DOHH2 (cell line): Measurements from ENCODE around the gene TRPM2.

Experiments used
- H3F3A ChIP-seq: fragments of 200-600 bp; sonication (generic), shearing (Covaris generic); 2 replicates; pipeline ENCODE4 v1.6.0; 2016; ENCODE audit warnings: antibody characterized with exemption, mild to moderate bottlenecking; ENCODE audit not compliant: control insufficient read depth, insufficient read depth
- H3K27ac ChIP-seq: fragments of 200-600 bp; sonication (generic); 2 replicates; pipeline ENCODE4 v1.5.1; 2014; ENCODE audit warnings: low read depth, mild to moderate bottlenecking, low read length, moderate library complexity
- H3K27me3 ChIP-seq: fragments of 200-600 bp; sonication (generic); 2 replicates; pipeline ENCODE4 v1.6.1; 2014; ENCODE audit warnings: mild to moderate bottlenecking, low read length, mixed read lengths; ENCODE audit not compliant: control insufficient read depth
- H3K36me3 ChIP-seq: fragments of 200-600 bp; sonication (generic); 2 replicates; pipeline ENCODE4 v1.6.1; 2014; ENCODE audit warnings: mild to moderate bottlenecking, low read length, moderate library complexity, mixed read lengths; ENCODE audit not compliant: control insufficient read depth
- H3K4me1 ChIP-seq: fragments of 200-600 bp; sonication (generic); 2 replicates; pipeline ENCODE4 v1.6.1; 2014; ENCODE audit warnings: mild to moderate bottlenecking, low read length, mixed read lengths; ENCODE audit not compliant: control insufficient read depth
- H3K4me2 ChIP-seq: fragments of 200-600 bp; sonication (generic); 2 replicates; pipeline ENCODE4 v1.6.0; 2014; ENCODE audit warnings: mild to moderate bottlenecking, low read length, moderate library complexity
- H3K4me3 ChIP-seq: fragments of 200-600 bp; sonication (generic); 2 replicates; pipeline ENCODE4 v1.5.1; 2014; ENCODE audit warnings: mild to moderate bottlenecking, low read length, mixed read lengths
- H3K79me2 ChIP-seq: fragments of 200-600 bp; sonication (generic); 2 replicates; pipeline ENCODE4 v1.6.1; 2014; ENCODE audit warnings: mild to moderate bottlenecking, low read length, mixed read lengths; ENCODE audit not compliant: control insufficient read depth
- H3K9me2 ChIP-seq: fragments of 200-600 bp; sonication (generic); replicated peaks from 2 replicates; pipeline ENCODE4 v1.6.1; 2014; ENCODE audit warnings: mild to moderate bottlenecking, low read length, mixed read lengths; ENCODE audit not compliant: control insufficient read depth
- H3K9me3 ChIP-seq: fragments of 200-600 bp; sonication (generic); 2 replicates; pipeline ENCODE4 v1.6.1; 2014; ENCODE audit warnings: antibody characterized with exemption, low read length, mixed read lengths; ENCODE audit not compliant: control insufficient read depth, insufficient read depth
- H4K20me1 ChIP-seq: fragments of 200-600 bp; sonication (generic); 2 replicates; pipeline ENCODE4 v1.6.0; 2014; ENCODE audit warnings: low read depth, mild to moderate bottlenecking, antibody characterized with exemption, low read length, moderate library complexity; ENCODE audit not compliant: control insufficient read depth, insufficient read depth
- EZH2phosphoT487 ChIP-seq: fragments of 200-600 bp; sonication (generic); IDR thresholded peaks from 2 replicates; pipeline ENCODE4 v1.6.1; 2017; ENCODE audit warnings: borderline replicate concordance, mild to moderate bottlenecking, antibody characterized with exemption, low read length, moderate library complexity, mixed read lengths
- TF ChIP-seq, protein P1 (sequence below): fragments of 200-600 bp; sonication (generic); IDR thresholded peaks from one replicate; pipeline ENCODE4 v1.5.1; 2014; ENCODE audit warnings: antibody characterized with exemption, mild to moderate bottlenecking, low read depth, low read length; ENCODE audit not compliant: poor library complexity, severe bottlenecking

TRPM2 gene

GRCh38 chr21:44374601-44375280, 21.3 kb downstream of the TRPM2 start:
- H3K9me3 ChIP-seq, result peaks cover 9% of the 10 kb centered on the region; the same call in 1 of the 2 replicates
- no peaks in the 10 kb centered on the region for H3F3A ChIP-seq
- H3K9me2 ChIP-seq, result no peaks in the 10 kb centered on the region
- H3K4me2 ChIP-seq, result no peak overlapping the region
- no peaks in the 10 kb centered on the region for H3K36me3 ChIP-seq
- no peaks in the 10 kb centered on the region for H3K79me2 ChIP-seq
- no peaks in the 10 kb centered on the region for H3K4me1 ChIP-seq
- TF ChIP-seq, protein P1, sequence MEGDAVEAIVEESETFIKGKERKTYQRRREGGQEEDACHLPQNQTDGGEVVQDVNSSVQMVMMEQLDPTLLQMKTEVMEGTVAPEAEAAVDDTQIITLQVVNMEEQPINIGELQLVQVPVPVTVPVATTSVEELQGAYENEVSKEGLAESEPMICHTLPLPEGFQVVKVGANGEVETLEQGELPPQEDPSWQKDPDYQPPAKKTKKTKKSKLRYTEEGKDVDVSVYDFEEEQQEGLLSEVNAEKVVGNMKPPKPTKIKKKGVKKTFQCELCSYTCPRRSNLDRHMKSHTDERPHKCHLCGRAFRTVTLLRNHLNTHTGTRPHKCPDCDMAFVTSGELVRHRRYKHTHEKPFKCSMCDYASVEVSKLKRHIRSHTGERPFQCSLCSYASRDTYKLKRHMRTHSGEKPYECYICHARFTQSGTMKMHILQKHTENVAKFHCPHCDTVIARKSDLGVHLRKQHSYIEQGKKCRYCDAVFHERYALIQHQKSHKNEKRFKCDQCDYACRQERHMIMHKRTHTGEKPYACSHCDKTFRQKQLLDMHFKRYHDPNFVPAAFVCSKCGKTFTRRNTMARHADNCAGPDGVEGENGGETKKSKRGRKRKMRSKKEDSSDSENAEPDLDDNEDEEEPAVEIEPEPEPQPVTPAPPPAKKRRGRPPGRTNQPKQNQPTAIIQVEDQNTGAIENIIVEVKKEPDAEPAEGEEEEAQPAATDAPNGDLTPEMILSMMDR, result no peak
- TF ChIP-seq EZH2phosphoT487, result no peak
- H3K27ac ChIP-seq, result no peak overlapping the region
- H4K20me1 ChIP-seq, result no peaks in the 10 kb centered on the region
- no peaks in the 10 kb centered on the region for H3K27me3 ChIP-seq
- no peak overlapping the region for H3K4me3 ChIP-seq

DNA sequence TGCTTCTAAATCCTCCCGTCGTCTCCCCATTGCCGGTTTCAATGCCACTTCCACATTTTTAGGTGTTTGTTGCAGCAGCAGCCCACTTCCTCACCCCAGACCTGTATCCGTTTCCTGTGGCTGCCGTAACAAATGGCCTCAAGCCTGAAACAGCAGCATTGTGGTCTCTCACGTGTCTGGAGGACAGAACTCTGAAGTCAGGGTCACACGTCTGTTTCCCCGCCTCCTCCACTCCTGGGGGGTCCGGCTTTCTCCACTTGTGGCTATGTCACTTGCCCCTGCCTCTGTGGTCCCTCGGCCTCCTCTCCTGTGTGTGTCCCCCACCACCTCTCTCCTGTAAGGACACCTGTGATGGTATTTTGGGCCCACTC, 21.8 kb downstream of the TRPM2 start:
- no peak for TF ChIP-seq EZH2phosphoT487
- TF ChIP-seq, protein P1, result no peak
- no peaks in the 10 kb centered on the region for H3K36me3 ChIP-seq
- no peaks in the 10 kb centered on the region for H3F3A ChIP-seq
- no peaks in the 10 kb centered on the region for H3K27me3 ChIP-seq
- H3K79me2 ChIP-seq, result no peaks in the 10 kb centered on the region
- peaks cover 6% of the 10 kb centered on the region; the same call in 1 of the 2 replicates for H3K9me3 ChIP-seq
- H4K20me1 ChIP-seq, result no peaks in the 10 kb centered on the region
- H3K4me3 ChIP-seq, result no peak overlapping the region
- no peaks in the 10 kb centered on the region for H3K9me2 ChIP-seq
- H3K4me1 ChIP-seq, result no peaks in the 10 kb centered on the region
- H3K27ac ChIP-seq, result no peak overlapping the region
- H3K4me2 ChIP-seq, result no peak overlapping the region

GRCh38 chr21:44375761-44376241, 22.4 kb downstream of the TRPM2 start:
- H3F3A ChIP-seq, result no peaks in the 10 kb centered on the region
- no peak overlapping the region for H3K27ac ChIP-seq
- no peaks in the 10 kb centered on the region for H3K4me1 ChIP-seq

More at GRCh38 chr21:44375761-44376241, 22.4 kb downstream of the TRPM2 start:
- no peaks in the 10 kb centered on the region for H3K36me3 ChIP-seq
- no peaks in the 10 kb centered on the region for H3K9me2 ChIP-seq
- H3K4me3 ChIP-seq, result no peak overlapping the region
- TF ChIP-seq, protein P1, result no peak
- no peak for TF ChIP-seq EZH2phosphoT487
- no peak overlapping the region for H3K4me2 ChIP-seq
- H3K9me3 ChIP-seq, result peaks cover 2% of the 10 kb centered on the region; the same call in 1 of the 2 replicates
- no peaks in the 10 kb centered on the region for H3K27me3 ChIP-seq
- no peaks in the 10 kb centered on the region for H3K79me2 ChIP-seq
- no peaks in the 10 kb centered on the region for H4K20me1 ChIP-seq
